Tibial nerve (tissue), 3 donors: ENCODE data around the gene GRM8.

Experiments
- POLR2A ChIP-seq, 2 donors: fragments of 450-650 bp; IDR thresholded peaks; one replicate each; pipeline ENCODE4 v1.6.1; 2017; ENCODE audit warnings: antibody characterized with exemption in 2 of 2, mild to moderate bottlenecking in 2 of 2, moderate library complexity in 2 of 2
- TF ChIP-seq, protein P1 (sequence below), 5 experiments: fragments of 200-600 bp in 3 of 5; fragments of 450-650 bp in 2 of 5; sonication (generic) in 3 of 5; IDR thresholded peaks; one replicate each; pipeline ENCODE4 v1.5.1; 2016 to 2019; ENCODE audit warnings: antibody characterized with exemption in 5 of 5, mild to moderate bottlenecking in 3 of 5, moderate library complexity in 2 of 5

- TF ChIP-seq, protein P1, sequence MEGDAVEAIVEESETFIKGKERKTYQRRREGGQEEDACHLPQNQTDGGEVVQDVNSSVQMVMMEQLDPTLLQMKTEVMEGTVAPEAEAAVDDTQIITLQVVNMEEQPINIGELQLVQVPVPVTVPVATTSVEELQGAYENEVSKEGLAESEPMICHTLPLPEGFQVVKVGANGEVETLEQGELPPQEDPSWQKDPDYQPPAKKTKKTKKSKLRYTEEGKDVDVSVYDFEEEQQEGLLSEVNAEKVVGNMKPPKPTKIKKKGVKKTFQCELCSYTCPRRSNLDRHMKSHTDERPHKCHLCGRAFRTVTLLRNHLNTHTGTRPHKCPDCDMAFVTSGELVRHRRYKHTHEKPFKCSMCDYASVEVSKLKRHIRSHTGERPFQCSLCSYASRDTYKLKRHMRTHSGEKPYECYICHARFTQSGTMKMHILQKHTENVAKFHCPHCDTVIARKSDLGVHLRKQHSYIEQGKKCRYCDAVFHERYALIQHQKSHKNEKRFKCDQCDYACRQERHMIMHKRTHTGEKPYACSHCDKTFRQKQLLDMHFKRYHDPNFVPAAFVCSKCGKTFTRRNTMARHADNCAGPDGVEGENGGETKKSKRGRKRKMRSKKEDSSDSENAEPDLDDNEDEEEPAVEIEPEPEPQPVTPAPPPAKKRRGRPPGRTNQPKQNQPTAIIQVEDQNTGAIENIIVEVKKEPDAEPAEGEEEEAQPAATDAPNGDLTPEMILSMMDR (IDR thresholded peaks at IDR 0.05): no peak
- TF ChIP-seq POLR2A (IDR thresholded peaks at IDR 0.05): no peak
Measured at GRCh38 chr7:126937171-126937570, 315.6 kb downstream of the GRM8 start.
